Stimulated activated CD8-positive, alpha-beta memory T cell treated with anti-CD3 and anti-CD28 coated beads, Interleukin-4, amount 100 ng/mL, for 4 hours (primary cell): ENCODE data around the gene OR8J1.
"Not testable (repeated sequence)": the region's sequence is repeated elsewhere in the genome, so short reads cannot be mapped to it uniquely, and the experiment has no call there.

Experiments used
- DNase-seq, 2 donors: peaks; one replicate each; pipeline ENCODE4 v3.0.0-alpha.2; 2020; ENCODE audit warnings: low read depth in 2 of 2, low spot score in 1 of 2

Gene OR8J1

GRCh38 chr11:56353991-56354390 is at the start of gene OR8J1:
OR8J1 (plus strand) TSS chr11:56354291; CDS start chr11:56360247, 5,956 bp downstream.
- DNase-seq: no peak

- DNase-seq: no peak
Observed at GRCh38 chr11:56307836-56308235, 46.3 kb upstream of the OR8J1 start.

GRCh38 chr11:56314844-56315243 is 39.2 kb upstream of the OR8J1 start, which contains the start of gene OR8K3:
OR8K3 (plus strand) TSS chr11:56315144; CDS start chr11:56318307, 3,163 bp downstream.
- DNase-seq: no peak

- DNase-seq: no peak
Observed at GRCh38 chr11:56331861-56332491, 22.1 kb upstream of the OR8J1 start.

- DNase-seq: no peak
Observed at GRCh38 chr11:56333156-56333555, 20.9 kb upstream of the OR8J1 start.

GRCh38 chr11:56340289-56340688 is 13.8 kb upstream of the OR8J1 start:
- DNase-seq: no peak

DNA sequence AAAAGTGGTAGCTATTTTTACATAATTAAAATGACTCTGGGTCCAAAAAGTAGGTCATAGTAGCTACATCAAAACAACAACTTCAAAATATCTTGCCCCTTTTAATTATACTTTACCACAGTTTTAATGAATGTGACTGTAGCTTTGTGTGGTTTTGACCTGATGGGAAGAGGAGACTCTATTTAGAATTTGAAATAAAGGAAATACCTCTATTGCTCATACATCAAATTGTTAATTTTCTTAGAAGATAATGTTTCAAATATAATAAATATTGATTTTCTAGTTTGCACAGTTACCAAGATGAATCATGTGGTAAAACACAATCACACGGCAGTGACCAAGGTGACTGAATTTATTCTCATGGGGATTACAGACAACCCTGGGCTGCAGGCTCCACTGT is 8.4 kb upstream of the OR8J1 start, which contains the start of gene OR8K1:
Gene OR8K1 (plus strand): TSS at position 301 of the 400 bp plus-strand sequence. CDS start 0 bp downstream, at position 301.
- DNase-seq: no peak

DNA sequence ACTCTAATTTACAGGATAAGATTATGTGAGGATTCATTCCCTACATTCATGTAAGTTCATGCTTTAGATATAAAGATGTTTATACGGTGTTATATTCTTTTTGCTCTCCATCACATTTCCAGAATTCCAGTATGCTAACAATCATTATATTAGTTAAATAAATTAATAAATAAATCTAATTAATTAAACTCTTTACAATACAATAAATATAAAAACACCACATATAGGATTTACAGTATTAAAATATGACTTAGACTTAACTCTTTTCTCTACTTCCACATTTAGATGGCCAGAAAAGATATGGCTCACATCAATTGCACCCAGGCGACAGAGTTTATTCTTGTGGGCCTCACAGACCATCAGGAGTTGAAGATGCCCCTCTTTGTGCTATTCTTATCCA is 21.2 kb downstream of the OR8J1 start, which contains the start of gene OR8U1:
Gene OR8U1 (plus strand): TSS at position 301 of the 400 bp plus-strand sequence. CDS start 0 bp downstream, at position 301.
- no peak for DNase-seq

- DNase-seq: no peak
Observed at GRCh38 chr11:56380120-56380519, 26.0 kb downstream of the OR8J1 start.

DNA sequence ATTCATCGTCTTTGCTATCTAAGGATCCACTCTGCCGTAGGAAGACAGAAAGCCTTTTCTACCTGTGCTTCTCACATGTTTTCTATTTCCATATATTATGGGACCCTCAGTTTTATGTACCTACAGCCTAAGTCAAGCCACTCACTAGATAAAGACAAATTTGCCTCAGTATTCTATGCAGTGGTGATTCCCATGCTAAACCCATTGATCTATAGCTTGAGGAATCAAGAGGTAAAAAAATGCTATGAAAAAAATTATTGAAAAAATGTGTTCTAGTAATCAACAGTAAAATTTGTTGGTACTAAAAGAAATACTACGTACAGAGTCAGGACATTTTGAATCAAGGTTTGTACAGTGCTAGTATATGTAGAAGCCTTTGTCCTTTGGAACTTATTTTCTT is 40.3 kb downstream of the OR8J1 start:
- DNase-seq: no peak

DNA sequence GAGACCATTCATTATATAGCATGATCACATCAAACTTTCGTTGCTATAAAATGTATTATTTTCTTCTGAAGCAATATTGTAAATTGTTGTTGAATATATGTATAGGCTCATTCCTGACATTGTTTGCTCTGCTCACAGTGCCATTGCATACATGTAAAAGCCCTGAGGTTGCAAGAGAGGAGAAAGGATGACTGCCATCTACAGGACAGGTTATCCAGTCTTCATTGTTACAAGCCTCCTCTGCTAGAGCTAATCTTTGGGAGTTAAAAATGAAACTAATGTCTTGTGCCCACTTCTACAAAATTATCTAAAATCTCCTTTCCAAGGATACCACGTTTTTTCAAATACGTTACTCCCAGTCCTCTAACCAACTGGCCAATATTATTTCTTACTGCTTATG is 42.0 kb downstream of the OR8J1 start:
- DNase-seq: no peak

DNA sequence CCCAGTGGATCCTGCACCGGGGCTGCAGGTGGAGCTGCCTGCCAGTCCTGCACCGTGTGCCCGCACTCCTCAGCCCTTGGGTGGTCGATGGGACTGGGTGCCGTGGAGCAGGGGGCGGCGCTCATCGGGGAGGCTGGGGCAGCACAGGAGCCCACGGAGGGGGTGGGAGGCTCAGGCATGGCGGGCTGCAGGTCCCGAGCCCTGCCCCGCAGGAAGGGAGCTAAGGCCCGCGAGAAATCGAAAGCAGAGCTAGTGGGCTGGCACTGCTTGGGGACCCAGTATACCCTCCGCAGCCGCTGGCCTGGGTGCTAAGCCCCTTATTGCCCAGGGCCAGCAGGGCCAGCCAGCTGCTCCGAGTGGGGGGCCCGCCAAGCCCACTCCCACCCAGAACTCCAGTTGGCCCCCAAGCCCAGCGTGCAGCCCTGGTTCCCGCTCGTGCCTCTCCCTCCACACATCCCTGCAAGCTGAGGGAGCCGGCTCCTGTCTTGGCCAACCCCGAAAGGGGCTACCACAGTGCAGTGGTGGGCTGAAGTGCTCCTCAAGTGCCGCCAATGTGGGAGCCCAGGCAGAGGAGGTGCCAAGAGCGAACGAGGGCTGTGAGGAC is 47.9 kb downstream of the OR8J1 start:
- DNase-seq: not testable (repeated sequence)

DNA sequence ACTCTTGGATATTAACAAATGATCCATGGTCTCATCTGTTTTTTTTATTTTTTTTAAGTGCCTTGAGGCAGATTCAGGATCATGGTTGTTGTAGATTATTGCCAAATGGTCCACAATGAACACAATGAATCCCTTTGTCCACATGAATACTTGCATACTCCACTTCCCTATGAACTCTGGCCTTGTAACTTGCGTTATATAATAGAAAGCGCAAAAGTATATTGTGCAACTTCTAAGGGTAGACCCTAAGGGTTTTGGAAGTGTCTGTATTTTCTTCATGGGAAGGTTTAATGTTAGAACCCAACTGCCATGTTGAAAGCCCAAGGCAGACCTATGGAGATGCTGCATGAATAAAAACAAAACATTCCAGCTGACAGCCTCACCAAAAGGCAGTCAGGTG is 50.3 kb downstream of the OR8J1 start:
- DNase-seq: no peak

GRCh38 chr11:56410801-56411200 is 56.7 kb downstream of the OR8J1 start:
- no peak for DNase-seq
